Mucosa of descending colon (tissue), 3 donors: ENCODE measurements around the gene ATP6V0A4. TPM values are rescaled to one million over a fixed set of nuclear protein-coding genes. Genes with fewer than 3 reads are reported as not detected.

Experiments used
- ATAC-seq: fragments of 200-7000 bp; cut with Tn5 transposase; one replicate; pipeline ENCODE4 v1.9.1; 2020; ENCODE audit warnings: mild to moderate bottlenecking, moderate library complexity
- DNase-seq, 3 donors: peaks; one replicate each; pipeline ENCODE4 v3.0.0-alpha.2; 2020
- H3K36me3 ChIP-seq: fragments of 200-600 bp; one replicate; pipeline ENCODE4 v1.8.0; 2021; ENCODE audit warnings: low read depth, mild to moderate bottlenecking
- H3K4me1 ChIP-seq: fragments of 200-600 bp; one replicate; pipeline ENCODE4 v1.8.0; 2021; ENCODE audit warnings: low read depth, mild to moderate bottlenecking
- H3K4me3 ChIP-seq: fragments of 200-600 bp; one replicate; pipeline ENCODE4 v1.8.0; 2021; ENCODE audit warnings: mild to moderate bottlenecking
- H3K9me3 ChIP-seq: fragments of 200-600 bp; one replicate; pipeline ENCODE4 v1.8.0; 2021; ENCODE audit warnings: mild to moderate bottlenecking
- CTCF ChIP-seq: fragments of 200-600 bp; IDR thresholded peaks from one replicate; pipeline ENCODE4 v1.8.0; 2022; ENCODE audit warnings: antibody characterized with exemption, mild to moderate bottlenecking
- intact Hi-C, 2 donors: fragments of 100-400 bp; cut with DNase I in 1 of 2; cut with micrococcal nuclease in 1 of 2; formaldehyde crosslinking; loops; one replicate each; pipeline versions ENCODE4 v1.11.0 to v1.11.1; 2022; cut with DNase I, micrococcal nuclease
- total RNA-seq, 3 donors: library from RNA; stranded (reverse); fragmentation: NEBNext Ultra II Directional in 2 of 3; extraction: Animal tissue kit (Norgen Biotek cat#: 25700) in 2 of 3; gene quantifications; one replicate each; pipeline versions ENCODE4 v1.2.1 to v1.2.4, GENCODE V29; 2021 to 2023
- donor health status: DM: no; HTN: no; CAD: no; lungs with moderate emphysema.
- donor health status: DM: no; HTN: no; CAD: no.
- donor health status: DM: no; HTN: yes; CAD: no.

Gene ATP6V0A4
- total RNA-seq, 3 donors from 2014 or later = not detected

GRCh38 chr7:138773176-138773575, 24.8 kb downstream of the ATP6V0A4 start:
- H3K9me3 ChIP-seq = no peaks in the 10 kb centered on the region
- ATAC-seq (no peak), DNase-seq (no peak)
- TF ChIP-seq CTCF = no peak
- H3K4me3 ChIP-seq = no peak overlapping the region
- no peaks in the 10 kb centered on the region for H3K4me1 ChIP-seq
- intact Hi-C loops = no loop called here
- no peaks in the 10 kb centered on the region for H3K36me3 ChIP-seq

GRCh38 chr7:138770904-138771303, 27.1 kb downstream of the ATP6V0A4 start:
- ATAC-seq (no peak), DNase-seq (no peak)
- H3K36me3 ChIP-seq = no peaks in the 10 kb centered on the region
- no peaks in the 10 kb centered on the region for H3K4me1 ChIP-seq
- TF ChIP-seq CTCF = no peak
- H3K4me3 ChIP-seq = no peak overlapping the region
- no peaks in the 10 kb centered on the region for H3K9me3 ChIP-seq
- intact Hi-C loops = no loop called here

- intact Hi-C loops = no loop called here
- ATAC-seq (no peak), DNase-seq (no peak)
- Histone ChIP-seq H3K4me1 (no peaks in the 10 kb centered on the region), H3K36me3 (no peaks in the 10 kb centered on the region), H3K4me3 (no peak overlapping the region), H3K9me3 (no peaks in the 10 kb centered on the region)
- no peak for TF ChIP-seq CTCF
Observed at GRCh38 chr7:138768241-138768640, 29.8 kb downstream of the ATP6V0A4 start.

DNA sequence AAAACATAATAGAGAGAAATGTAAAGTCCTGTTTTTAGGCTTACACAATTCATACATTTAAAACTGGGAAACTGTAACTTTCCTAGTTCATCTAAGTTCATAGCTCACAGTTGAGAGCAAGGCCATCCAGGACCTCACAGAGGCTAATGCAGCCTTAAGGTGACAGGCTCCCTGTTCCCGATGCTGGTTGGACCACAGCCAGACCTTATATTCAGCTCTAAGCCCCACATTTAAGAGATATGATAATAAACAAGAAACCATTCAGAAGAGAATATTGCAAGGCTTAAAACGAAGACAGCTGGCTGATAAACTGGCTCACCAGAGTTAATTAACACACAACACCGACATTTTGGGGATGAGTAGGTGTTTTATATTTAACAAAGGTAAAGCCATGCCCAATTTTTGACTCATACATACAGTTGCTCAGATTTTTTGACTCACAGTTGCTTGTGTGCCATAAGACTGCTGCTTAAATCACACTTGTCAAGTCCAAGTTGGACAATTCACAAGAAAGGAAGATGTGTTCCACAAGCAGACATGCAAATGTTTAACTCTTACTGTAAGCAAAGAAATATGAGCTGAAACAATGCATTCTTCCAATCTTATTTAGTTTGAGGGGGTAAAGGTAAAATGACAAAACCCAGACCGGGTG, 41.3 kb downstream of the ATP6V0A4 start:
- Histone ChIP-seq H3K9me3 (no peaks in the 10 kb centered on the region), H3K36me3 (no peaks in the 10 kb centered on the region), H3K4me1 (no peaks in the 10 kb centered on the region), H3K4me3 (no peak overlapping the region)
- intact Hi-C loops = no loop called here
- DNase-seq (no peak), ATAC-seq (no peak)
- no peak for TF ChIP-seq CTCF

GRCh38 chr7:138755842-138756590, 42.0 kb downstream of the ATP6V0A4 start:
- no peak overlapping the region for H3K4me3 ChIP-seq
- intact Hi-C loops = no loop called here
- H3K9me3 ChIP-seq = no peaks in the 10 kb centered on the region
- ATAC-seq (no peak), DNase-seq (no peak)
- no peaks in the 10 kb centered on the region for H3K4me1 ChIP-seq
- TF ChIP-seq CTCF = no peak
- no peaks in the 10 kb centered on the region for H3K36me3 ChIP-seq
